ENCODE data around the gene CACNA1A. TPM values are rescaled to one million over a fixed set of nuclear protein-coding genes. Genes with fewer than 3 reads are reported as not detected.

Gene CACNA1A
- polyA plus RNA-seq, 2 of the 4 experiments (the other 2 are of a cell fraction), result 0.27 to 0.71 TPM

- WGBS (ENCODE audit: missing lambda C conversion rate), result 77% methylated on average over 1 of the region's 1 CpG
- no peaks in the 10 kb centered on the region for H3K9me3 ChIP-seq
- FAIRE-seq (no peak), ATAC-seq (no peak), DNase-seq (ENCODE audit: low read depth in 1 of 2, low spot score in 1 of 2) (peak in 1 of 2 experiments; percentile 63)
- POLR2A ChIA-PET, result interaction anchor here (5.4 kb wide), 1 partner anchor 8 kb away, joined by 72 read pairs; no protein-coding TSS in a partner anchor
- CTCF ChIA-PET, result interaction anchor here (1.2 kb wide), 1 partner anchor 103 kb away, joined by 4 read pairs; no protein-coding TSS in a partner anchor
- H3K4me2 ChIP-seq, result peak overlapping the region; percentile 23; the same call in 2 of the 3 replicates
- H3K4me3 ChIP-seq, result no peak overlapping the region
- peak overlapping the region; percentile 100; a peak in 5 of 6 replicates for H3K27ac ChIP-seq
- H3K4me1 ChIP-seq, result peaks cover 51% of the 10 kb centered on the region
- TF ChIP-seq ESRRA (IDR thresholded peaks at IDR 0.05; ENCODE audit: borderline replicate concordance, low read length) (no peak), NPAS2 (CRISPR knock-in tag; IDR thresholded peaks at IDR 0.05; ENCODE audit: borderline replicate concordance) (no peak), FOXS1 (CRISPR knock-in tag; IDR thresholded peaks at IDR 0.05) (no peak), HOXB5 (CRISPR knock-in tag; IDR thresholded peaks at IDR 0.05) (no peak), MAX (IDR thresholded peaks at IDR 0.05) (peak; percentile 85), HDAC2 (IDR thresholded peaks at IDR 0.05) (no peak), MYC (IDR thresholded peaks at IDR 0.05; ENCODE audit: borderline replicate concordance, low read length) (peak; percentile 73), FOSL2 (IDR thresholded peaks at IDR 0.05) (no peak), FOSL2 (CRISPR knock-in tag; IDR thresholded peaks at IDR 0.05) (peak; percentile 23; the same call in 1 of the 2 replicates)
These were observed 345.7 kb downstream of the CACNA1A start for GRCh38 chr19:13160557-13160956.

- POLR2A ChIA-PET, result no interaction called here
- FAIRE-seq (no peak), DNase-seq (ENCODE audit: low read depth in 1 of 2, low spot score in 1 of 2) (no peak), ATAC-seq (no peak)
- Histone ChIP-seq H3K4me1 (peaks cover 42% of the 10 kb centered on the region), H3K4me2 (no peak overlapping the region), H3K4me3 (no peak overlapping the region), H3K27ac (peak overlapping the region in 1 of 2 experiments; percentile 100; a peak in 1 of 6 replicates), H3K9me3 (no peaks in the 10 kb centered on the region)
- WGBS (ENCODE audit: missing lambda C conversion rate), result 97% methylated on average over 3 of the region's 3 CpGs
- CTCF ChIA-PET, result no interaction called here
- TF ChIP-seq NPAS2 (CRISPR knock-in tag; IDR thresholded peaks at IDR 0.05; ENCODE audit: borderline replicate concordance) (no peak), RFX5 (IDR thresholded peaks at IDR 0.05) (no peak), CEBPB (IDR thresholded peaks at IDR 0.05) (no peak), RCOR1 (IDR thresholded peaks at IDR 0.05; ENCODE audit: low read depth, low read length) (no peak), HOXB5 (CRISPR knock-in tag; IDR thresholded peaks at IDR 0.05) (no peak), EHMT2 (IDR thresholded peaks at IDR 0.05; ENCODE audit: low read depth) (no peak), CTCF (IDR thresholded peaks at IDR 0.05) (no peak), HOXA7 (CRISPR knock-in tag; IDR thresholded peaks at IDR 0.05) (no peak), POLR2AphosphoS2 (conservative IDR thresholded peaks at IDR 0.05; ENCODE audit: low read length) (no peak), ESRRA (IDR thresholded peaks at IDR 0.05; ENCODE audit: borderline replicate concordance, low read length) (no peak)
These were observed 346.6 kb downstream of the CACNA1A start for GRCh38 chr19:13159713-13160112.
